Body of pancreas (tissue), 4 donors: Measurements from ENCODE around the gene ATIC. TPM values are rescaled to one million over a fixed set of nuclear protein-coding genes. Genes with fewer than 3 reads are reported as not detected.

ENCODE experiments used
- ATAC-seq: fragments of 150-250 bp; one replicate; pipeline ENCODE4 v1.9.1; 2016
- DNase-seq, 4 donors: peaks; one replicate each; pipeline ENCODE4 v3.0.0-alpha.2; 2019
- H3K27ac ChIP-seq, 4 donors: fragments of 200-600 bp; sonication (generic); 1 replicate in 3 of 4; 2 replicates in 1 of 4; pipeline versions ENCODE4 v1.5.1 to v1.6.1; 2016 to 2019; ENCODE audit warnings: mild to moderate bottlenecking in 1 of 4, mixed read lengths in 1 of 4, moderate library complexity in 1 of 4
- H3K27me3 ChIP-seq, 2 donors: fragments of 200-600 bp; sonication (generic); one replicate each; pipeline ENCODE4 v1.6.0; 2016; ENCODE audit warnings: mild to moderate bottlenecking in 1 of 2
- H3K36me3 ChIP-seq, 2 donors: fragments of 200-600 bp; sonication (generic); replicated peaks in 1 of 2; 2 replicates each; pipeline ENCODE4 v1.5.1; 2016; ENCODE audit warnings: low read depth in 2 of 2; ENCODE audit not compliant: insufficient read depth in 1 of 2
- H3K4me1 ChIP-seq: fragments of 200-600 bp; sonication (generic); one replicate; pipeline ENCODE4 v1.6.0; 2016
- H3K4me3 ChIP-seq, 2 donors: fragments of 200-600 bp; sonication (generic); 1 replicate in 1 of 2; 2 replicates in 1 of 2; pipeline ENCODE4 v1.5.1; 2016 to 2019
- H3K9me3 ChIP-seq, 3 donors: fragments of 200-600 bp; sonication (generic); 1 replicate in 2 of 3; 2 replicates in 1 of 3; pipeline ENCODE4 v1.5.1; 2016
- CTCF ChIP-seq, 7 experiments: fragments of 450-650 bp in 4 of 7; fragments of 200-600 bp in 3 of 7; sonication (generic) in 3 of 7; IDR thresholded peaks; one replicate each; pipeline ENCODE4 v1.5.1; 2016 to 2019; ENCODE audit warnings: antibody characterized with exemption in 7 of 7
- POLR2A ChIP-seq, 3 donors: fragments of 450-650 bp; IDR thresholded peaks; one replicate each; pipeline ENCODE4 v1.6.1; 2016; ENCODE audit warnings: antibody characterized with exemption in 3 of 3, mild to moderate bottlenecking in 2 of 3
- WGBS, 2 donors: methylation state at CpG; one replicate each; pipeline ENCODE4 v1.1.5; 2017; 5-methylcytosine and 5-hydroxymethylcytosine counted together
- intact Hi-C: fragments of 100-400 bp; cut with DNase I; formaldehyde crosslinking; loops from one replicate; pipeline ENCODE4 v1.15.1; 2023
- total RNA-seq, 2 donors: library from RNA; depleted of rRNA; stranded (reverse); fragments of >200 nt; gene quantifications; one replicate each; pipeline ENCODE4 v1.1.0, GENCODE V29; 2016

Gene ATIC
- total RNA-seq, 2 donors from 2014 or later, result 30.3 to 38.1 TPM

- no peak overlapping the region for H3K27ac ChIP-seq
- H3K9me3 ChIP-seq, result no peaks in the 10 kb centered on the region
- ATAC-seq (no peak), DNase-seq (no peak)
- no peak overlapping the region for H3K4me3 ChIP-seq
- H3K27me3 ChIP-seq, result no peaks in the 10 kb centered on the region
- no peaks in the 10 kb centered on the region for H3K4me1 ChIP-seq
- H3K36me3 ChIP-seq, result no peaks in the 10 kb centered on the region
- TF ChIP-seq POLR2A (IDR thresholded peaks at IDR 0.05) (no peak), CTCF (IDR thresholded peaks at IDR 0.05) (no peak)
- intact Hi-C loops, result no loop called here
- 66 to 67% methylated on average over 3 to 4 of the region's 4 CpGs for WGBS, 2 donors
Observed at GRCh38 chr2:215275824-215276223, 36.0 kb upstream of the ATIC start.

- WGBS, 2 donors, result 67 to 78% methylated on average over 3 of the region's 3 CpGs
- TF ChIP-seq POLR2A (IDR thresholded peaks at IDR 0.05), result no peak
- no peak for TF ChIP-seq CTCF (IDR thresholded peaks at IDR 0.05)
- Histone ChIP-seq H3K4me1 (no peaks in the 10 kb centered on the region), H3K36me3 (no peaks in the 10 kb centered on the region), H3K27me3 (no peaks in the 10 kb centered on the region), H3K27ac (no peak overlapping the region), H3K9me3 (no peaks in the 10 kb centered on the region), H3K4me3 (no peak overlapping the region)
- DNase-seq (no peak), ATAC-seq (no peak)
- intact Hi-C loops, result no loop called here
Observed at GRCh38 chr2:215277944-215278343, 33.9 kb upstream of the ATIC start.

- intact Hi-C loops, result no loop called here
- no peak for DNase-seq
- H3K27me3 ChIP-seq, result no peaks in the 10 kb centered on the region
- H3K4me3 ChIP-seq, result no peak overlapping the region
- no peaks in the 10 kb centered on the region for H3K36me3 ChIP-seq
- TF ChIP-seq POLR2A (IDR thresholded peaks at IDR 0.05) (no peak), CTCF (IDR thresholded peaks at IDR 0.05) (no peak)
- H3K9me3 ChIP-seq, result no peaks in the 10 kb centered on the region
- ATAC-seq, result no peak
- no peak overlapping the region for H3K27ac ChIP-seq
- H3K4me1 ChIP-seq, result no peaks in the 10 kb centered on the region
Observed at GRCh38 chr2:215280326-215280725, 31.5 kb upstream of the ATIC start.

- Histone ChIP-seq H3K4me1 (no peaks in the 10 kb centered on the region), H3K27me3 (no peaks in the 10 kb centered on the region), H3K4me3 (no peak overlapping the region), H3K36me3 (no peaks in the 10 kb centered on the region), H3K27ac (no peak overlapping the region), H3K9me3 (no peaks in the 10 kb centered on the region)
- intact Hi-C loops, result no loop called here
- WGBS, 2 donors, result 40 to 55% methylated on average over 1 of the region's 1 CpG
- ATAC-seq, result no peak
- DNase-seq, result no peak
- TF ChIP-seq POLR2A (IDR thresholded peaks at IDR 0.05), result no peak
- TF ChIP-seq CTCF (IDR thresholded peaks at IDR 0.05), result no peak
Observed at GRCh38 chr2:215283221-215283620, 28.6 kb upstream of the ATIC start.

GRCh38 chr2:215286309-215286708 lies 25.6 kb upstream of the ATIC start:
- Histone ChIP-seq H3K4me3 (no peak overlapping the region), H3K9me3 (no peaks in the 10 kb centered on the region), H3K4me1 (no peaks in the 10 kb centered on the region), H3K27me3 (no peaks in the 10 kb centered on the region), H3K36me3 (no peaks in the 10 kb centered on the region), H3K27ac (no peak overlapping the region)
- intact Hi-C loops, result no loop called here
- 85 to 87% methylated on average over 2 of the region's 2 CpGs for WGBS, 2 donors
- ATAC-seq (no peak), DNase-seq (no peak)
- no peak for TF ChIP-seq POLR2A (IDR thresholded peaks at IDR 0.05)
